CD4-positive, CD25-positive, alpha-beta regulatory T cell (primary cell): Measurements from ENCODE around the gene CD79B. TPM values are rescaled to one million over a fixed set of nuclear protein-coding genes. Genes with fewer than 3 reads are reported as not detected.
"Not testable (repeated sequence)": the region's sequence is repeated elsewhere in the genome, so short reads cannot be mapped to it uniquely, and the experiment has no call there.

Source experiments
- ATAC-seq, 2 donors: fragments of 150-1000 bp; cut with Tn5 transposase; one replicate each; pipeline ENCODE4 v1.10.0; 2021; ENCODE audit warnings: low read depth in 2 of 2, moderate number of reproducible peaks in 2 of 2, moderate library complexity in 1 of 2
- DNase-seq, 3 donors: peaks; one replicate each; pipeline versions ENCODE4 v3.0.0 to v3.0.0-alpha.2; 2012 to 2022; ENCODE audit warnings: mixed read lengths in 1 of 3
- H3K27ac ChIP-seq: one replicate; pipeline ENCODE4 v1.7.0; 2013; ENCODE audit warnings: mild to moderate bottlenecking, low read length; ENCODE audit not compliant: insufficient read depth, poor library complexity, severe bottlenecking
- H3K27me3 ChIP-seq: one replicate; pipeline ENCODE4 v1.7.0; 2013; ENCODE audit warnings: low read length; ENCODE audit not compliant: control insufficient read depth, insufficient read depth
- H3K36me3 ChIP-seq: one replicate; pipeline ENCODE4 v1.7.0; 2013; ENCODE audit warnings: mild to moderate bottlenecking, low read length, moderate library complexity; ENCODE audit not compliant: control insufficient read depth, insufficient read depth
- H3K4me1 ChIP-seq: 2 replicates; pipeline ENCODE4 v1.7.0; 2013; ENCODE audit warnings: mild to moderate bottlenecking, low read length; ENCODE audit not compliant: insufficient read depth, control insufficient read depth, poor library complexity, severe bottlenecking
- H3K4me3 ChIP-seq: one replicate; pipeline ENCODE4 v1.7.0; 2013; ENCODE audit warnings: low read depth, mild to moderate bottlenecking, low read length, moderate library complexity
- H3K9me3 ChIP-seq, 2 experiments: 1 replicate in 1 of 2; 2 replicates in 1 of 2; pipeline ENCODE4 v1.7.0; 2013; ENCODE audit warnings: low read length in 2 of 2, mild to moderate bottlenecking in 1 of 2, moderate library complexity in 1 of 2; ENCODE audit not compliant: control insufficient read depth in 2 of 2
- H3K27ac Mint-ChIP-seq, 3 donors: one replicate each; pipeline ENCODE4 v1.8.0; 2020 to 2022; ENCODE audit warnings: mild to moderate bottlenecking in 3 of 3, mixed read lengths in 3 of 3, moderate library complexity in 2 of 3
- H3K27me3 Mint-ChIP-seq: one replicate; pipeline ENCODE4 v1.8.0; 2022; ENCODE audit warnings: mild to moderate bottlenecking, mixed read lengths
- H3K36me3 Mint-ChIP-seq: one replicate; pipeline ENCODE4 v1.8.0; 2020; ENCODE audit warnings: mixed read lengths
- H3K4me1 Mint-ChIP-seq, 4 donors: one replicate each; pipeline ENCODE4 v1.8.0; 2020 to 2022; ENCODE audit warnings: mixed read lengths in 4 of 4, mild to moderate bottlenecking in 1 of 4
- H3K4me3 Mint-ChIP-seq, 4 donors: one replicate each; pipeline ENCODE4 v1.8.0; 2020 to 2022; ENCODE audit warnings: mild to moderate bottlenecking in 4 of 4, mixed read lengths in 4 of 4, moderate library complexity in 3 of 4
- H3K9me3 Mint-ChIP-seq, 7 donors: one replicate each; pipeline ENCODE4 v1.8.0; 2020 to 2022; ENCODE audit warnings: mixed read lengths in 7 of 7, mild to moderate bottlenecking in 3 of 7, moderate library complexity in 2 of 7
- polyA plus RNA-seq, 4 donors: library from polyadenylated mRNA; unstranded; fragments of 300-500 nt; fragmentation: Illumina TruSeq; gene quantifications; one replicate each; pipeline ENCODE4 v1.2.3, GENCODE V29; 2021
- total RNA-seq: library from RNA; stranded (reverse); gene quantifications from one replicate; pipeline ENCODE4 v1.2.3, GENCODE V29; 2022

Gene CD79B
- total and polyA plus RNA-seq, 5 donors from 2014 or later, result 31.4 to 85.1 (median 62.3) TPM

- Mint-ChIP-seq H3K27me3 (peaks cover 8% of the 10 kb centered on the region), H3K27ac (no peak within 1 kb of the TSS), H3K4me3 (no peak within 1 kb of the TSS), H3K9me3 (no peaks in the 10 kb centered on the region), H3K4me1 (peaks cover 0 to 2% (median under 1%) of the 10 kb centered on the region in 4 donors), H3K36me3 (no peaks in the 10 kb centered on the region)
- DNase-seq, result no peak
- no peak within 1 kb of the TSS for H3K4me3 ChIP-seq
- no peaks in the 10 kb centered on the region for H3K4me1 ChIP-seq
- no peaks in the 10 kb centered on the region for H3K27me3 ChIP-seq
- no peak for ATAC-seq
- no peak within 1 kb of the TSS for H3K27ac ChIP-seq
- H3K36me3 ChIP-seq, result no peaks in the 10 kb centered on the region
- H3K9me3 ChIP-seq, result no peaks in the 10 kb centered on the region
Observed at GRCh38 chr17:63911041-63911635, 21.0 kb downstream of the CD79B start, which contains the start of gene CSHL1. Gene CSHL1, minus strand, starts transcription at chr17:63911258. Its CDS starts 62 bp downstream, at chr17:63911196.

GRCh38 chr17:63910096-63910495 lies 22.0 kb downstream of the CD79B start:
- no peaks in the 10 kb centered on the region for H3K36me3 Mint-ChIP-seq

GRCh38 chr17:63909586-63909985 lies 22.5 kb downstream of the CD79B start:
- not testable (repeated sequence) for H3K4me1 Mint-ChIP-seq, H3K4me3 ChIP-seq, H3K27ac ChIP-seq, H3K36me3 Mint-ChIP-seq, H3K27me3 Mint-ChIP-seq, H3K27ac Mint-ChIP-seq, H3K36me3 ChIP-seq, H3K27me3 ChIP-seq, H3K4me3 Mint-ChIP-seq, H3K9me3 Mint-ChIP-seq, H3K4me1 ChIP-seq, DNase-seq, ATAC-seq, H3K9me3 ChIP-seq

More at GRCh38 chr17:63910096-63910495, 22.0 kb downstream of the CD79B start:
- Mint-ChIP-seq H3K27ac (no peak overlapping the region), H3K4me1 (peaks cover 0 to 2% (median under 1%) of the 10 kb centered on the region in 4 donors), H3K27me3 (peaks cover 8% of the 10 kb centered on the region), H3K9me3 (no peaks in the 10 kb centered on the region), H3K4me3 (no peak overlapping the region)
- DNase-seq, result no peak
- no peaks in the 10 kb centered on the region for H3K9me3 ChIP-seq
- no peak overlapping the region for H3K4me3 ChIP-seq
- H3K4me1 ChIP-seq, result no peaks in the 10 kb centered on the region
- ATAC-seq, result no peak
- no peak overlapping the region for H3K27ac ChIP-seq
- H3K36me3 ChIP-seq, result no peaks in the 10 kb centered on the region
- H3K27me3 ChIP-seq, result no peaks in the 10 kb centered on the region

GRCh38 chr17:63907161-63907778 lies 24.9 kb downstream of the CD79B start:
- not testable (repeated sequence) for H3K9me3 Mint-ChIP-seq, H3K9me3 ChIP-seq, H3K36me3 ChIP-seq, H3K4me1 Mint-ChIP-seq, H3K36me3 Mint-ChIP-seq, H3K4me3 ChIP-seq, H3K4me1 ChIP-seq, H3K27me3 ChIP-seq, H3K27me3 Mint-ChIP-seq, H3K27ac ChIP-seq, H3K27ac Mint-ChIP-seq, DNase-seq, H3K4me3 Mint-ChIP-seq
- peak in 1 of 2 donors; percentile 44 for ATAC-seq

- H3K27ac Mint-ChIP-seq, DNase-seq, H3K4me3 ChIP-seq, H3K27ac ChIP-seq, H3K9me3 Mint-ChIP-seq, H3K36me3 Mint-ChIP-seq, H3K4me1 Mint-ChIP-seq, ATAC-seq, H3K4me1 ChIP-seq, H3K36me3 ChIP-seq, H3K9me3 ChIP-seq, H3K27me3 Mint-ChIP-seq, H3K27me3 ChIP-seq, H3K4me3 Mint-ChIP-seq: not testable (repeated sequence)
Observed at GRCh38 chr17:63904796-63905195, 27.3 kb downstream of the CD79B start.

- peak in 2 of 3 donors; percentile 34 to 42 for DNase-seq
- H3K4me1 Mint-ChIP-seq, H3K27me3 Mint-ChIP-seq: not testable (repeated sequence)
Observed at GRCh38 chr17:63903787-63904201, 28.3 kb downstream of the CD79B start.

GRCh38 chr17:63901971-63902370 lies 30.2 kb downstream of the CD79B start:
- ATAC-seq, result not testable (repeated sequence)

More at GRCh38 chr17:63903787-63904201, 28.3 kb downstream of the CD79B start:
- not testable (repeated sequence) for H3K27ac ChIP-seq, H3K9me3 ChIP-seq, H3K9me3 Mint-ChIP-seq, H3K4me1 ChIP-seq, H3K36me3 ChIP-seq, H3K36me3 Mint-ChIP-seq, H3K27me3 ChIP-seq, H3K4me3 ChIP-seq
- peak overlapping the region in 1 of 4 donors; percentile 84 for H3K4me3 Mint-ChIP-seq
- ATAC-seq, result peak; percentile 67 to 71
- H3K27ac Mint-ChIP-seq, result peak overlapping the region in 1 of 3 donors; percentile 86

More at GRCh38 chr17:63901971-63902370, 30.2 kb downstream of the CD79B start:
- H3K36me3 ChIP-seq, H3K27me3 ChIP-seq, H3K27ac Mint-ChIP-seq, H3K4me1 ChIP-seq, H3K4me3 ChIP-seq, H3K27ac ChIP-seq, H3K27me3 Mint-ChIP-seq, H3K9me3 Mint-ChIP-seq, H3K4me3 Mint-ChIP-seq, H3K9me3 ChIP-seq, H3K36me3 Mint-ChIP-seq, H3K4me1 Mint-ChIP-seq, DNase-seq: not testable (repeated sequence)
